Activated CD4-positive, alpha-beta memory T cell treated with anti-CD3 and anti-CD28 coated beads for 36 hours (primary cell): ENCODE measurements around the gene RNF13. TPM values are rescaled to one million over a fixed set of nuclear protein-coding genes. Genes with fewer than 3 reads are reported as not detected.

ENCODE experiments used
- CTCF ChIA-PET: fragments of 350-600 bp; sonication (Branson Sonifier 250); formaldehyde crosslinking; loops from one replicate; lab custom pipeline; 2021; ENCODE audit warnings: antibody characterized with exemption, inconsistent platforms; lab: Charles Lee
- POLR2A ChIA-PET: fragments of 350-600 bp; sonication (Branson Sonifier 250); formaldehyde crosslinking; loops from one replicate; lab custom pipeline; 2021; ENCODE audit warnings: antibody characterized with exemption; lab: Charles Lee
- DNase-seq: peaks from one replicate; pipeline ENCODE4 v3.0.0-alpha.2; 2020
- H3K27ac Mint-ChIP-seq: one replicate; pipeline ENCODE4 v1.8.0; 2021; ENCODE audit warnings: mixed read lengths
- H3K27me3 Mint-ChIP-seq: one replicate; pipeline ENCODE4 v1.8.0; 2021; ENCODE audit warnings: mixed read lengths
- H3K36me3 Mint-ChIP-seq: one replicate; pipeline ENCODE4 v1.8.0; 2021; ENCODE audit warnings: mixed read lengths
- H3K4me1 Mint-ChIP-seq: one replicate; pipeline ENCODE4 v1.8.0; 2021; ENCODE audit warnings: low read depth, mixed read lengths
- H3K4me3 Mint-ChIP-seq: one replicate; pipeline ENCODE4 v1.8.0; 2021; ENCODE audit warnings: mild to moderate bottlenecking, mixed read lengths
- H3K9me3 Mint-ChIP-seq: one replicate; pipeline ENCODE4 v1.8.0; 2021; ENCODE audit warnings: mixed read lengths
- intact Hi-C: fragments of 100-400 bp; cut with micrococcal nuclease; formaldehyde crosslinking; loops from one replicate; pipeline ENCODE4 v1.15.1; 2023
- total RNA-seq, 2 experiments: library from RNA; stranded (reverse); gene quantifications; one replicate each; pipeline ENCODE4 v1.2.3, GENCODE V29; 2021

RNF13 gene
- total RNA-seq, 2 experiments from 2014 or later, result 29.4 to 31.5 TPM

DNA sequence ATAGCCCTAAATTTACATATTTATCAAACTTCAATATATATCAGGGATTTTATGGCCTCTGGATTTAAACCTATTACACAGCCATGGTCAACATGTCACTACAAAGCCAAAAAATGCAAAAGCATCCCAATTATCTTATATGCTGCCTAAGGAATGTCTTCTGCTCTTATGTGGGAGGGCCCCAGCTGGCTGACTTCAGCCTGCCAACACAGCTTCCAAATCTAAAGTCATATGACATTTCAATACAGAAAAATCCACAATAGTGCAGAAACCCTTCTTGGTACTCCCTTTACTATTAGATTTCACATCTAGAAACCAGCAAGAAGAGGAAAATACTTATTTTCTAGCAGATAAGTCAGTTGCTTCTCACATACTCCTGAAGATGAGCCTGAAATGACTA is 151.3 kb downstream of the RNF13 start:
- peaks cover 2% of the 10 kb centered on the region for H3K36me3 Mint-ChIP-seq
- POLR2A ChIA-PET, result no interaction called here
- DNase-seq, result no peak
- intact Hi-C loops, result loop anchor here (10.0 kb wide), 1 partner anchor 531 kb away; no protein-coding TSS in a partner anchor
- H3K27me3 Mint-ChIP-seq, result no peaks in the 10 kb centered on the region
- no peak overlapping the region for H3K4me3 Mint-ChIP-seq
- no peaks in the 10 kb centered on the region for H3K9me3 Mint-ChIP-seq
- H3K27ac Mint-ChIP-seq, result no peak overlapping the region
- CTCF ChIA-PET, result interaction anchor here (2.0 to 8.5 kb wide), 2 partner anchors 28 to 219 kb away, joined by 6 to 108 read pairs; no protein-coding TSS in a partner anchor
- H3K4me1 Mint-ChIP-seq, result peaks cover 2% of the 10 kb centered on the region

DNA sequence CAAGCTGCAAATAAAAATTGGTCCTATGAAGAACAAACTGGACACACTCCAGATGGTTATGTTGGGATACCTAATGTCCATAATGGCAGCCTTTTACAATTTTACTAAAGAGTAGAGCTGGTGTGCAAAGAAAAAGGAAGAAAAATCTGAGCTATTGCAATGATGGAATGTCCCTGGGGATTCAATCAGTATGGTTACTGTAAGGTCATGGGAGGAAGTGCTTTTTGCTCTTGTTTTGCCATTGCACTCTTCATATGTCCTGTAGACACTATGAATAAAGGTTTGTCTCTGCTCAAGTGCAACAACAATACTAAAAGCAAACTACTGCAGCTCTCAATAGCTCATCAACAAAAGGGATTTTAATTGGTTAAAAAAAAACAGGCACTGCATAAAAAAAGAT is 152.3 kb downstream of the RNF13 start:
- DNase-seq, result no peak
- peaks cover 2% of the 10 kb centered on the region for H3K36me3 Mint-ChIP-seq
- no peak overlapping the region for H3K27ac Mint-ChIP-seq
- H3K27me3 Mint-ChIP-seq, result no peaks in the 10 kb centered on the region
- intact Hi-C loops, result loop anchor here (10.0 kb wide), 1 partner anchor 530 kb away; no protein-coding TSS in a partner anchor
- ChIA-PET CTCF (interaction anchor here (0.6 to 8.5 kb wide), 7 partner anchors 10 to 321 kb away, joined by 3 to 108 read pairs (median 7); no protein-coding TSS in a partner anchor), POLR2A (no interaction called here)
- H3K9me3 Mint-ChIP-seq, result no peaks in the 10 kb centered on the region
- peaks cover 7% of the 10 kb centered on the region for H3K4me1 Mint-ChIP-seq
- no peak overlapping the region for H3K4me3 Mint-ChIP-seq

DNA sequence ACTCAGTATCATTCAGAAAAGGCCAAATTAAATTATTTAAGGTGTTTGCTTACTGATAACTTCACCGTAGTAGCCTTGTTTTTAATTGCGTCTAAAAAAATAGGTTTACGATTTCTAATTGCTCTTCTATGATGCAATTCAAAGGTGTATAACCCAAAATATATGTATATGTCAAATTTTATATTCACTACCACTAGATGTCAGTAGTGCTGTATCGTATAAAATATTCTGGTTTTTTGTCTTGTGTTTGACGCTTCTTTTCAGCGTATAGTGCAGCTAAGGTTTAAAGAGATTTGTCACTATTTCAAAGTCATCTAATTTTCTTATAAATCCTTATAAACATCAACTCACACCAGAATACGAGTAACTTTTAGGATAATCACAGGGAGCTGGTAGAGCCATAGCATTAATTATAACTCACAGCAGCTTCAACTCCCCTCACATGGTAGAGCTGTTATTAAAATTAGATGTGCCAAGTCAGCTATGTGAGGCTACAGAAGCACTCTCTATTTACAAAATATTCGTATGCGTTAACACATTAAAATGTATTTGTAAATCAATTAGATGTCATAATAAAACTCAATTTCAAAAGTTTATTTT is 154.2 kb downstream of the RNF13 start:
- no peak for DNase-seq
- no peaks in the 10 kb centered on the region for H3K9me3 Mint-ChIP-seq
- H3K36me3 Mint-ChIP-seq, result no peaks in the 10 kb centered on the region
- peaks cover 9% of the 10 kb centered on the region for H3K27me3 Mint-ChIP-seq
- intact Hi-C loops, result loop anchor here (1.0 to 10.0 kb wide), 4 partner anchors 31 to 528 kb away; no protein-coding TSS in a partner anchor
- H3K27ac Mint-ChIP-seq, result no peak overlapping the region
- no peak overlapping the region for H3K4me3 Mint-ChIP-seq
- ChIA-PET POLR2A (no interaction called here), CTCF (interaction anchor here (0.6 to 8.5 kb wide), 18 partner anchors 10 to 443 kb away, joined by 3 to 108 read pairs (median 5); no protein-coding TSS in a partner anchor)
- peaks cover 11% of the 10 kb centered on the region for H3K4me1 Mint-ChIP-seq

DNA sequence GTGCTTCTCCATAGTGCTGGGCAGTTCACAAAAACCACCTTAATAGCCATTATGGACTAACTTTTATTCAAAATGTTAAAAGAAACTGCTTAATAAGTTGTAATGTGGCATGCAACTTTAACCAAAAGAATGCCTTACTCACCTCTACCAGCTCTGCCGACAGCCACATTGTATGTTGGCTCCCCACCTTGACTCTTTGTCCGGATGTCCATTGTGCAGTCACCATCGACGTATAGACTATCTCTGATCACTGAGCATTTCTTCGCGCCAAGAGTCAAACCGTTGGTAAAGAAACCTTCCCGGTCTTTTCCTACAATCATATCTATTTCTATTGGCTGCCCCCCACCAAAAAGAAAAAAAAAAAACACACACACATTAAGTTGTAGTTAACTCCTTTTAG is 155.2 kb downstream of the RNF13 start:
- no peak for DNase-seq
- intact Hi-C loops, result loop anchor here (10.0 kb wide), 1 partner anchor 527 kb away; no protein-coding TSS in a partner anchor
- Mint-ChIP-seq H3K4me1 (peaks cover 11% of the 10 kb centered on the region), H3K27me3 (peaks cover 12% of the 10 kb centered on the region), H3K4me3 (no peak overlapping the region), H3K27ac (no peak overlapping the region), H3K36me3 (no peaks in the 10 kb centered on the region), H3K9me3 (no peaks in the 10 kb centered on the region)
- ChIA-PET CTCF (interaction anchor here (1.3 to 8.5 kb wide), 6 partner anchors 13 to 252 kb away, joined by 3 to 108 read pairs (median 18); no protein-coding TSS in a partner anchor), POLR2A (no interaction called here)

DNA sequence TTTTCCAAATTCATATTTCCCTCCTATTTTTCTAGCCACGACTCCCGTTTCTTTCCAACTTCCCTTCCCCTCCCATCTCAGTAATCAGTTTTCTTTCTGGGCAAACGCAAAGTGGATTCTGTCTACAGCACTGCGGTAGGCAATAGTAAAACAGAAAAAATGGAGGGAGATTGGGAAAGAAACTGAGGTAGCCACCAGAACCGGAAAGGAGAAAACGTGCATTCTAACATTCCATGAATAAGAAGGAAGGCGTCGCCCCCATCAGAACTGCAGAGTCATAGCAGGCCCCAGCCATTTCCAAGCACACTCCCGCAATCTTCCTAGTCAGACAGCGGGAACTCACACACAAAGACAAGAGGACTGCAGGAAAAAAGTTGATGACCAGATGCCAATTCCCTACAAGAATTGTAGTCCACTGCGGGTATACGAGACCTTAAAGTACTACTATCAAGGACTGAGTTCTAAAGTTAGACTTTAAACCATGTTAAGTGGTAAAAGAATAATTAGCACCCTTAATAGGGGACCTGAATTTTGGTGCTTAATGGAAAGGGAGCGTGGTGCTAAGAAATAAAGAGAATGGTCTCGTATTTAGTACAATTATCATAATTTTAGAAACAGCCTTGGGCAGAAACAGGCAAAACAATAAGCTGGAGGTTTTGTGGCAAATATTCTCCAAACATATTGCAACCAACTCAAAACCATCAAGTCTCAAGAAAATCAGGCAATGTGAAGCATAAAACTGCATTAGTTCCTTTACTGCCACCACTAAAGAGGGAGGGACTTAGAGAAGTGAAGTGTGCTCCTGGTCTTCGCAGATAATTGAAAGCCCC is 156.3 kb downstream of the RNF13 start:
- H3K9me3 Mint-ChIP-seq, result no peaks in the 10 kb centered on the region
- intact Hi-C loops, result loop anchor here (10.0 kb wide), 1 partner anchor 525 kb away; no protein-coding TSS in a partner anchor
- POLR2A ChIA-PET, result no interaction called here
- CTCF ChIA-PET, result interaction anchor here (0.7 to 8.5 kb wide), 7 partner anchors 11 to 251 kb away, joined by 3 to 108 read pairs (median 15); no protein-coding TSS in a partner anchor
- no peaks in the 10 kb centered on the region for H3K36me3 Mint-ChIP-seq
- peaks cover 19% of the 10 kb centered on the region for H3K27me3 Mint-ChIP-seq
- DNase-seq, result no peak
- no peak overlapping the region for H3K27ac Mint-ChIP-seq
- H3K4me3 Mint-ChIP-seq, result peak overlapping the region; percentile 77
- peaks cover 11% of the 10 kb centered on the region for H3K4me1 Mint-ChIP-seq

DNA sequence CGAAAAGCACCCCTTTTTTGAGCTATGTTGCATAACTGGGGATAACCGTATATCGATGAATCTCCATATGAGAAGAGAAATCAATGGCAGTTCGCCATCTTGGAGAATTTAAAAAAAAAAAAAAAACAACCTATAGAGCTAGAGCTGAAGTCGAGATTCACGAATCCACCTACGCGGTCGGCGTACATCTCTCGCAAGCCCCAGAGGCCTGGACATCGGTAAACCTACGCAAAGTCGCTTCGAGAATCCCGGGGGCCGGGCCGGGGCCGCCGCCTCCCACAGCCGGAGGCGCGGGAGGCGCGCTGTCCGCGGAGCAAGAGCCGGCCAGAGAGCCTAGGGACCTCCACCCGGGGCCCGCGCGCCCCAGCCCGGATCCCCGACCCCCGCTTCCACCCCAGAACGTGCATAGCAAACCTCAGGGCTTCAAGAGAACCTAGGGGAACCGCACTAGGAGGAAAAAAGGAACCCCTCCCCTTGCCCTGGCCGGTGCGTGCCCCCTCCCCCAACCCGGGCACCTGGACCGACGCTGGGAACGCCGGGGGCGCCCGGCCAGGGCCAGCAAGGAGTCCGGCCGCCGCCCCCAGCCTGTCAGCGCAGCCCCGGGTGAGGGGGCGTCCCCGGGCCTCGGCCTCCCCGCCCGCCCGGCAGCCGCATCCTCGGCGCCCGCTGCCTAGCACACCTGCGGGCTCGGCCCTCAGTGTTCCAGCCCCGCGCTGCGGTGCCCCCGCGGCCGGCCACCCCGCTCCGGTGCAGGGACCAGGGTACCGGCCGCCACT is 157.1 kb downstream of the RNF13 start:
- Mint-ChIP-seq H3K4me3 (peak overlapping the region; percentile 77), H3K4me1 (peaks cover 11% of the 10 kb centered on the region), H3K9me3 (no peaks in the 10 kb centered on the region), H3K27me3 (peaks cover 21% of the 10 kb centered on the region), H3K36me3 (no peaks in the 10 kb centered on the region), H3K27ac (no peak overlapping the region)
- ChIA-PET POLR2A (no interaction called here), CTCF (interaction anchor here (0.7 to 8.5 kb wide), 3 partner anchors 33 to 241 kb away, joined by 3 to 108 read pairs (median 15); no protein-coding TSS in a partner anchor)
- intact Hi-C loops, result loop anchor here (1.0 to 10.0 kb wide), 4 partner anchors 157 to 576 kb away; partner anchors contain the start of genes EIF2A, RNF13, SERP1 and TSC22D2
- DNase-seq, result peak; percentile 83

DNA sequence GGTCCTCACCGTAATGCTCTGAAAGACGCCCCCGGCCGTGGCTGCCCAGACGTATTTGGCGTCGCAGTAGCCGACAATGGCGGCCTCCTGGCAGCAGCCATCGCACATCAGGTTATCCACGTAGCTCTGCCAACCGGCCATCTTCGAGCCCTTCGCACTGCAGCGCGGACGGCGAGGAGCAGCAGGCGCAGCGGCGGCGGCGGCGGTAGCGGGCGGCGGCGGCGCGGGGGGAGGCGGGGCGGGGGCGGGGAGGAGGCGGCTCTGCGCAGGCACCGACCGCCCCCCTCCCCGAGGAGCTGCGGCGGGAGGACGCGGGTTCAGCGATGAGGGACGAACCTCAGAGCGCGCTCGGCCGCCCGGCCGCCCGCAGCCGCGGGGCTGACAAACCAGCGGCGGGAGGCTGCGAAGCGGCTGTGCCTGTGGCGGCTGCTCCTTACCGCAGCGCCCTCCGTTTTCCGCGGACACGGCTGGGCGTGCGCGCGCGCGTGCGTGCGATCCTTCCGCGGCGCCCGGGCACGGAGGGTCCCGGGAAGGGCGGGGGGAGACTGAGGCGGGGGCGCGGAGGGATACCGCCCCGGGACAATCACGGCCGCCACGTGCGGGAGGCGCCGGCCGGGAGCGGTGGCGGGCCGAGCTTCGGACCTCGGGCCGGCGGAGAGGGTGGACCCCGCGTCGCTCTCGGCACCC is 157.8 kb downstream of the RNF13 start, which contains the start of gene PFN2:
Gene PFN2, minus strand, starts transcription at position 180 of the 687 bp plus-strand sequence. Its CDS starts 39 bp downstream, at position 141.
- H3K27ac Mint-ChIP-seq, result no peak within 1 kb of the TSS

DNA sequence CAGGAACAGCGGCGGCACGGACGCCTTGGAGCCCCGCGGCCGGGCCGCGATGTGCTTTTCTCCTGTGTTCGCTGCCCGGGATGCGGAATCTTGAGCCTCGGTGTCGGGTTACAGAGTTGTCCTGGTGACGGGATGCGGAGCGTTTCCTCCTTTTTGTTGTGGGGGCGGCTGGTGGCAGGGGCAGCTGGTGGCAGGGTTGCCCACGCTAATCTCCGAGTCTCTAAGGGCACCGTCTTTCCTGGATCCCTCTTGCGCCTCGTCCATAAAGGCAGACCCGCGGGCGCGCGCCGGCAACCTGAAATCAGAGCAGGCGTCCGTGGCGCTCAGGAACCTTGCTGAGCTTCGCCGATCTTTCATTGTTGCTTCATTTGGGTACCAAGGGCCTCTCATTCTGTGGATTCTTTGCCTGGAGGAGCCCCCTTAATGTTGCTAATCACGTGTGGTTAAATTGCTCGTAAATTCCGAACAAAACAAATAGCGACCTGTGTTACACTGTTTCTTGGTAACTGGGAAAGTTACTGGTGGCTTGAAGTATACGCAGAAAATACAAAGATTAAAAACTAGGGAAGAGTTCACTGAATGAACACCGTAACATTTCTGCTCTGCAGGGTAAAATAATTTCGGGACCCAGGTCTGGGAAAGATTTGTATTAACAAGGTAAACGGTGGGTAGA is 158.5 kb downstream of the RNF13 start:
- POLR2A ChIA-PET, result no interaction called here
- CTCF ChIA-PET, result interaction anchor here (0.6 to 8.5 kb wide), 3 partner anchors 35 to 249 kb away, joined by 3 to 108 read pairs (median 15); no protein-coding TSS in a partner anchor
- H3K27me3 Mint-ChIP-seq, result peaks cover 27% of the 10 kb centered on the region
- no peaks in the 10 kb centered on the region for H3K36me3 Mint-ChIP-seq
- peaks cover 9% of the 10 kb centered on the region for H3K4me1 Mint-ChIP-seq
- peak; percentile 40 for DNase-seq
- H3K9me3 Mint-ChIP-seq, result no peaks in the 10 kb centered on the region
- no peak overlapping the region for H3K27ac Mint-ChIP-seq
- intact Hi-C loops, result loop anchor here (2.0 to 10.0 kb wide), 2 partner anchors 159 to 433 kb away; partner anchors contain the start of genes RNF13 and TSC22D2
- H3K4me3 Mint-ChIP-seq, result peak overlapping the region; percentile 84

More for the DNA sequence above, 157.8 kb downstream of the RNF13 start, which contains the start of gene PFN2:
- Mint-ChIP-seq H3K4me1 (peaks cover 11% of the 10 kb centered on the region), H3K36me3 (no peaks in the 10 kb centered on the region), H3K27me3 (peaks cover 24% of the 10 kb centered on the region), H3K4me3 (peak within 1 kb of the TSS; percentile 84), H3K9me3 (no peaks in the 10 kb centered on the region)
- DNase-seq, result peak; percentile 48
- POLR2A ChIA-PET, result no interaction called here
- intact Hi-C loops, result loop anchor here (1.0 to 10.0 kb wide), 3 partner anchors 158 to 575 kb away; partner anchors contain the start of genes EIF2A, RNF13, SERP1 and TSC22D2
- CTCF ChIA-PET, result interaction anchor here (3.2 to 8.5 kb wide), 2 partner anchors 34 to 212 kb away, joined by 15 to 108 read pairs; no protein-coding TSS in a partner anchor

DNA sequence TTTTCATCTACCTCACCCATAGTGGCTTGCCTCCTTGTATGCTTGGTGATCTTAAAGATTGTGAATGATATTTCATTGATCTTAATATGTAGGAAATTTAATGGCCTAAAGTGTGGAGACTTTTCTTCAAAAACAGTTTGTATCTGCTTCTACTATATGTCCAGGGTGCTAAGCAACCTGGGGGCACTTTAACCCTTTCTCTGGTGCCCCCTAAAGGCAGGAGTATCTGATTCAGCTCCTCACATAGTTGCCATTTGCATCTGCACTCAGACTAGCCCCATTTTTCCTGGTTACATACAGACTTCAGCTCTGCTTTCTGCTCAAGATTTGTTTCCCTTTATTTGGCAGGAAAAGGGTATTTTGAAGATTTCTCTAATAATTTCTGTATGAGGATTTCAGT is 162.9 kb downstream of the RNF13 start:
- H3K27me3 Mint-ChIP-seq, result peaks cover 33% of the 10 kb centered on the region
- H3K4me3 Mint-ChIP-seq, result no peak overlapping the region
- no peaks in the 10 kb centered on the region for H3K36me3 Mint-ChIP-seq
- no peak for DNase-seq
- intact Hi-C loops, result loop anchor here (10.0 kb wide), 1 partner anchor 429 kb away; the partner anchor contains the start of gene TSC22D2
- no peak overlapping the region for H3K27ac Mint-ChIP-seq
- ChIA-PET CTCF (interaction anchor here (1.1 kb wide), 1 partner anchor 208 kb away, joined by 4 read pairs; no protein-coding TSS in a partner anchor), POLR2A (no interaction called here)
- H3K4me1 Mint-ChIP-seq, result peaks cover 4% of the 10 kb centered on the region
- no peaks in the 10 kb centered on the region for H3K9me3 Mint-ChIP-seq

DNA sequence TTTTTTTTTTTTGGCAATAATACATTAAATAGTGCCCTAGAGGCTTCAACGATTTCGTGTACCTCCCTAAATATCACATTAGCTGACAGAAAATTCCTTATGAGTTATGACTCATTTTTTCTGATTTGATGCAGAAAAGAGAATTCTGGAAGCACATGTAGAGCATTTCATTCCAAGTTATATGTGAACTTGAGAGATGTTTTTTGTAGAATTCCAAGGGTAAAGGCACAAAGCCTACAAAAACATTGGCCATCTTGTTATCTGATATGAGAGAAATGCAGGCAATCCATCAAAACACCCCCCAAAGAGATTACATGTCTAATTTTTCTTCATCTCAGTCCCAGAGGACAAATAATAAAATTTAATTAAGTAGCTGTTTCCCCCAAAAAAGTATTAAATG is 164.4 kb downstream of the RNF13 start:
- no peaks in the 10 kb centered on the region for H3K4me1 Mint-ChIP-seq
- H3K27ac Mint-ChIP-seq, result no peak overlapping the region
- CTCF ChIA-PET, result interaction anchor here (1.3 to 1.4 kb wide), 2 partner anchors 11 to 241 kb away, joined by 3 to 4 read pairs; no protein-coding TSS in a partner anchor
- H3K9me3 Mint-ChIP-seq, result no peaks in the 10 kb centered on the region
- POLR2A ChIA-PET, result no interaction called here
- no peaks in the 10 kb centered on the region for H3K36me3 Mint-ChIP-seq
- H3K4me3 Mint-ChIP-seq, result no peak overlapping the region
- H3K27me3 Mint-ChIP-seq, result peaks cover 22% of the 10 kb centered on the region
- intact Hi-C loops, result loop anchor here (10.0 kb wide), 1 partner anchor 427 kb away; the partner anchor contains the start of gene TSC22D2
- no peak for DNase-seq
